ENCODE measurements around the gene TK2. TPM values are rescaled to one million over a fixed set of nuclear protein-coding genes. Genes with fewer than 3 reads are reported as not detected.

TK2 gene
- total and polyA plus RNA-seq, 2 experiments from 2014 or later, result 1.8 to 4.2 TPM

- Mint-ChIP-seq H3K4me3 (no peak overlapping the region), H3K27me3 (ENCODE audit: insufficient read depth, low read depth, poor library complexity) (peaks cover 7% of the 10 kb centered on the region), H3K9me3 (no peaks in the 10 kb centered on the region; the same call in 1 of the 3 replicates), H3K36me3 (ENCODE audit: low read depth) (no peaks in the 10 kb centered on the region), H3K27ac (no peak overlapping the region), H3K4me1 (peaks cover 3% of the 10 kb centered on the region)
- Histone ChIP-seq H3K36me3 (ENCODE audit: insufficient read depth) (no peaks in the 10 kb centered on the region), H3K4me1 (ENCODE audit: insufficient read depth) (no peaks in the 10 kb centered on the region), H3K79me2 (replicated peaks; ENCODE audit: insufficient read depth) (no peaks in the 10 kb centered on the region), H3K27ac (ENCODE audit: low read depth) (no peak overlapping the region), H2AFZ (no peak overlapping the region), H3F3A (replicated peaks; ENCODE audit: low read depth) (no peaks in the 10 kb centered on the region), H3K4me2 (no peak overlapping the region), H3K27me3 (ENCODE audit: insufficient read depth) (no peaks in the 10 kb centered on the region), H3K9me2 (ENCODE audit: insufficient read depth) (no peaks in the 10 kb centered on the region), H3K4me3 (no peak overlapping the region), H4K20me1 (replicated peaks; ENCODE audit: insufficient read depth) (no peaks in the 10 kb centered on the region)
- no peak for DNase-seq (ENCODE audit: low spot score)
- TF ChIP-seq EZH2 (IDR thresholded peaks at IDR 0.05; ENCODE audit: low read depth, unreplicated experiment) (no peak), ZNF331 (CRISPR knock-in tag; IDR thresholded peaks at IDR 0.05; ENCODE audit: low read depth) (no peak), CREB1 (CRISPR knock-in tag; IDR thresholded peaks at IDR 0.05; ENCODE audit: low read depth) (no peak), NANOG (IDR thresholded peaks at IDR 0.05; ENCODE audit: borderline replicate concordance) (no peak), STAT1 (IDR thresholded peaks at IDR 0.05; ENCODE audit: unreplicated experiment) (no peak), EZH2phosphoT487 (IDR thresholded peaks at IDR 0.05; ENCODE audit: unreplicated experiment) (no peak), POLR2AphosphoS5 (IDR thresholded peaks at IDR 0.05; ENCODE audit: low read depth) (no peak), ZNF114 (CRISPR knock-in tag; IDR thresholded peaks at IDR 0.05) (no peak), CTCF (conservative IDR thresholded peaks at IDR 0.05; ENCODE audit: low read depth in 2 of 2) (no peak), ZNF462 (CRISPR knock-in tag; IDR thresholded peaks at IDR 0.05) (no peak), REST (IDR thresholded peaks at IDR 0.05; ENCODE audit: unreplicated experiment) (no peak), ETS1 (IDR thresholded peaks at IDR 0.05) (no peak), JUNB (IDR thresholded peaks at IDR 0.05; ENCODE audit: unreplicated experiment) (no peak)
- no peak for ATAC-seq
These were observed 46.9 kb downstream of the TK2 start for GRCh38 chr16:66503030-66503429.

Data from GM23338 (cell line).